ENCODE results near the gene DMRT1.

- no peak for TF ChIP-seq NCOA6 (IDR thresholded peaks at IDR 0.05)
- TF ChIP-seq POLR2A (conservative IDR thresholded peaks at IDR 0.05) = no peak
- no peak for TF ChIP-seq FOXK1 (CRISPR knock-in tag; IDR thresholded peaks at IDR 0.05; ENCODE audit: borderline replicate concordance)
- no peak for TF ChIP-seq USF2 (CRISPR knock-in tag; IDR thresholded peaks at IDR 0.05)
- no peak for TF ChIP-seq GTF2F1 (IDR thresholded peaks at IDR 0.05; ENCODE audit: low read depth, low read length)
- TF ChIP-seq BHLHE40 (IDR thresholded peaks at IDR 0.05; ENCODE audit: low read length) = no peak
- TF ChIP-seq ZNF316 (IDR thresholded peaks at IDR 0.05) = no peak
- no peak for TF ChIP-seq GMEB1 (CRISPR knock-in tag; IDR thresholded peaks at IDR 0.05)
- TF ChIP-seq EP300 (IDR thresholded peaks at IDR 0.05; ENCODE audit: low read length) = no peak
- no peak for TF ChIP-seq SNRNP70 (optimal IDR thresholded peaks at IDR 0.05; ENCODE audit: low read depth, low read length)
- TF ChIP-seq SMC3 (conservative IDR thresholded peaks at IDR 0.05; ENCODE audit: insufficient read depth, low read depth, low read length) = no peak
- TF ChIP-seq MTA1 (IDR thresholded peaks at IDR 0.05; ENCODE audit: borderline replicate concordance) = no peak
- no peak for TF ChIP-seq CHD7 (IDR thresholded peaks at IDR 0.05; ENCODE audit: low read depth, low read length)
- TF ChIP-seq SRSF7 (optimal IDR thresholded peaks at IDR 0.05; ENCODE audit: low read depth, low read length) = no peak
These were observed 33.8 kb downstream of the DMRT1 start for GRCh38 chr9:875119-875962.

Data from K562 (cell line).